Myocyte (in vitro differentiated cells): ENCODE measurements around the gene AHNAK2. TPM values are rescaled to one million over a fixed set of nuclear protein-coding genes. Genes with fewer than 3 reads are reported as not detected.

Experiments
- DNase-seq: peaks from one replicate; pipeline ENCODE4 v3.0.0-alpha.2; 2012; ENCODE audit warnings: low read depth
- total RNA-seq: library from RNA; depleted of rRNA; stranded (reverse); fragments of >200 nt; gene quantifications from 2 replicates; pipeline ENCODE4 v1.2.3, GENCODE V29; 2014

Gene AHNAK2
- total RNA-seq, 1 donor from 2014 or later: 150 TPM

GRCh38 chr14:104887623-104888488 lies 90.3 kb downstream of the AHNAK2 start:
- DNase-seq: no peak

Other genes with a start within 250 kb of the AHNAK2 start
- 173 and 212 TPM in 2 replicates for gene SIVA1, start 225.2 kb downstream of the AHNAK2 start, total RNA-seq
- gene AKT1, start 182.6 kb downstream of the AHNAK2 start, total RNA-seq: 128 and 136 TPM in 2 replicates
- gene ZBTB42, start 177.3 kb downstream of the AHNAK2 start, total RNA-seq: 7.6 TPM in 2 replicates
- 45.5 and 58.2 TPM in 2 replicates for gene CEP170B, start 113.1 kb downstream of the AHNAK2 start, total RNA-seq
- gene PLD4, start 53.5 kb downstream of the AHNAK2 start, total RNA-seq: 0.10 TPM in 1 of 2 replicates, not detected in the other
- 10.6 and 13.2 TPM in 2 replicates for gene CLBA1, start 7.4 kb upstream of the AHNAK2 start, total RNA-seq
- 12.9 and 15.9 TPM in 2 replicates for gene CDCA4, start 42.7 kb upstream of the AHNAK2 start, total RNA-seq
- gene GPR132, start 87.1 kb upstream of the AHNAK2 start, total RNA-seq: not detected in 2 replicates
- 32.5 and 42.7 TPM in 2 replicates for gene JAG2, start 190.4 kb upstream of the AHNAK2 start, total RNA-seq
- 33.2 and 40.9 TPM in 2 replicates for gene NUDT14, start 202.9 kb upstream of the AHNAK2 start, total RNA-seq